ENCODE results near the gene SPEM3.
A peak's percentile ranks its signal among the peaks of the same experiment; 100 is the strongest.

The SPEM3 gene

DNA sequence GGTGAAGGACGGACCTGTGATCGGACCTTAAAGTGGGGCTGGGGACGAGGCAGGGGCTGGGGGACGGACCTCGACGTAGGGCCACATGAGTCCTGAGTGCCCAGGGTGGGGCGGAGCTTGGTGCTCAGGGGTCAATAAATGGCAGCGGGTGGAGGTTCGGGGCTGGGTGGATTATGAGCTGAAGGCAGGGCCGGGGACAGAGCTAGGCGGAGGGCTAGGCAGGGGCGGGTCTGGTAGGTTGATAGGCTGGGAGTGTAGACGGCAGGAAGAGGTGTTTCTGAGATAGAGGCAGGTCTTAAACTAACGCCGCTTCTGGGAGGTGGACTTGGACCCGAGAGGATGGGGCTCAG, 16.9 kb downstream of the SPEM3 start:
- Histone ChIP-seq H3K9ac (ENCODE audit: low read depth, low read length) (no peak overlapping the region), H3K9me3 (ENCODE audit: control insufficient read depth, insufficient read depth, low read length) (no peaks in the 10 kb centered on the region), H3K4me1 (ENCODE audit: control insufficient read depth, insufficient read depth, low read length) (peaks cover 15% of the 10 kb centered on the region), H3K27me3 (ENCODE audit: control insufficient read depth, insufficient read depth, low read length) (no peaks in the 10 kb centered on the region), H3K27ac (ENCODE audit: low read depth, low read length) (peak overlapping the region; percentile 76), H3K4me3 (ENCODE audit: low read depth, low read length) (peak overlapping the region; percentile 68), H3K36me3 (ENCODE audit: control insufficient read depth, insufficient read depth, low read length) (no peaks in the 10 kb centered on the region)

GRCh38 chr17:7448461-7448860, 19.8 kb downstream of the SPEM3 start:
- no peak overlapping the region for H3K4me3 ChIP-seq (ENCODE audit: low read depth, low read length)
- H3K36me3 ChIP-seq (ENCODE audit: control insufficient read depth, insufficient read depth, low read length): no peaks in the 10 kb centered on the region
- no peak overlapping the region for H3K9ac ChIP-seq (ENCODE audit: low read depth, low read length)
- no peaks in the 10 kb centered on the region for H3K9me3 ChIP-seq (ENCODE audit: control insufficient read depth, insufficient read depth, low read length)
- H3K4me1 ChIP-seq (ENCODE audit: control insufficient read depth, insufficient read depth, low read length): peaks cover 8% of the 10 kb centered on the region
- no peak overlapping the region for H3K27ac ChIP-seq (ENCODE audit: low read depth, low read length)
- H3K27me3 ChIP-seq (ENCODE audit: control insufficient read depth, insufficient read depth, low read length): no peaks in the 10 kb centered on the region

- no peaks in the 10 kb centered on the region for H3K9me3 ChIP-seq (ENCODE audit: control insufficient read depth, insufficient read depth, low read length)
- H3K4me3 ChIP-seq (ENCODE audit: low read depth, low read length): no peak overlapping the region
- peaks cover 9% of the 10 kb centered on the region for H3K36me3 ChIP-seq (ENCODE audit: control insufficient read depth, insufficient read depth, low read length)
- H3K9ac ChIP-seq (ENCODE audit: low read depth, low read length): no peak overlapping the region
- no peak overlapping the region for H3K27ac ChIP-seq (ENCODE audit: low read depth, low read length)
- H3K27me3 ChIP-seq (ENCODE audit: control insufficient read depth, insufficient read depth, low read length): no peaks in the 10 kb centered on the region
- peaks cover 12% of the 10 kb centered on the region; the same call in 1 of the 2 replicates for H3K4me1 ChIP-seq (ENCODE audit: control insufficient read depth, insufficient read depth, low read length)
Observed at GRCh38 chr17:7459961-7460545, 31.4 kb downstream of the SPEM3 start.

DNA sequence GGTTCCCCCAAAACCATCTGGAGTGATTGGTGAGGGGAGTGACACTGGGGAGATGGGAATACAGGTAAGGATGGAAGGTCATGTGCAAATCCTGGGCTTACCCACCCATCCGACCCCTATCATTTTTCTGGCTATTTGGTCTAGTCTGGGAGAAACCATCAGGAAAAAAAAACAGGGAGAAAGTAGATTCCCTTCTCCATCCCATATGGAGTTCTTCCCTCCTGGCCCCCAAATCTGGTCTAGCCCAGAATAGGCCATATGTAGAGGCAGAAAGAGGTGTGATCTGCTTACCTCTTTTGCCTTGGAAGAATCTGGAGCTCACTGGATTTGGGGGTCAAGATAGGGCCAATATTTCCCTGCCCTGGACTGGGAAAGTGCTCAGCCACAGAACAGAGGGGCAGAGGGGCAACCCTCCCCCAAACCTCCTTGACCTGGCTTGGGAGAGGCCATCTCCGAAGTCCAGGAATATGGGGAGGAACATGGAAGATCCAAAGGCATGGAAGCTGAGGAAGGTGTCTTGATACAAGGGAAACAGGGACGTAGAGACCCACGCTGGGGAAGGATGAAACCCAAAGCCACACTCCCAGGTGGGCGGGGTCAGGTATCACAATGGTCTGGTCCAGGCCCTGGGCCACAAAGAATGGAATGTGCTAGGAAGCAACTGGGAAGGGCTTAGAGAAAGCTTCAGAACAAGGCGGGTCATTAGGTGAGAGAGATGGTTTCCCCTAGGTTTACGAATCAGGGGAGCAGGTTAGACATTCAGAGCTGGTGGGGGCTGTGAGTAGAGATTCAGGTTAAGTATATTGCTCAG, 32.4 kb downstream of the SPEM3 start:
- Histone ChIP-seq H3K36me3 (ENCODE audit: control insufficient read depth, insufficient read depth, low read length) (peaks cover 9% of the 10 kb centered on the region), H3K9ac (ENCODE audit: low read depth, low read length) (no peak overlapping the region), H3K27ac (ENCODE audit: low read depth, low read length) (no peak overlapping the region), H3K27me3 (ENCODE audit: control insufficient read depth, insufficient read depth, low read length) (no peaks in the 10 kb centered on the region), H3K4me3 (ENCODE audit: low read depth, low read length) (no peak overlapping the region), H3K9me3 (ENCODE audit: control insufficient read depth, insufficient read depth, low read length) (no peaks in the 10 kb centered on the region), H3K4me1 (ENCODE audit: control insufficient read depth, insufficient read depth, low read length) (peaks cover 9% of the 10 kb centered on the region; the same call in 1 of the 2 replicates)

GRCh38 chr17:7462474-7463371, 34.1 kb downstream of the SPEM3 start:
- Histone ChIP-seq H3K9ac (ENCODE audit: low read depth, low read length) (no peak overlapping the region), H3K4me1 (ENCODE audit: control insufficient read depth, insufficient read depth, low read length) (peaks cover 9% of the 10 kb centered on the region; the same call in 1 of the 2 replicates), H3K27me3 (ENCODE audit: control insufficient read depth, insufficient read depth, low read length) (no peaks in the 10 kb centered on the region), H3K27ac (ENCODE audit: low read depth, low read length) (no peak overlapping the region), H3K4me3 (ENCODE audit: low read depth, low read length) (no peak overlapping the region), H3K9me3 (ENCODE audit: control insufficient read depth, insufficient read depth, low read length) (no peaks in the 10 kb centered on the region), H3K36me3 (ENCODE audit: control insufficient read depth, insufficient read depth, low read length) (peaks cover 14% of the 10 kb centered on the region)

- H3K9me3 ChIP-seq (ENCODE audit: control insufficient read depth, insufficient read depth, low read length): no peaks in the 10 kb centered on the region
Observed at GRCh38 chr17:7463372-7463846, 34.8 kb downstream of the SPEM3 start.

DNA sequence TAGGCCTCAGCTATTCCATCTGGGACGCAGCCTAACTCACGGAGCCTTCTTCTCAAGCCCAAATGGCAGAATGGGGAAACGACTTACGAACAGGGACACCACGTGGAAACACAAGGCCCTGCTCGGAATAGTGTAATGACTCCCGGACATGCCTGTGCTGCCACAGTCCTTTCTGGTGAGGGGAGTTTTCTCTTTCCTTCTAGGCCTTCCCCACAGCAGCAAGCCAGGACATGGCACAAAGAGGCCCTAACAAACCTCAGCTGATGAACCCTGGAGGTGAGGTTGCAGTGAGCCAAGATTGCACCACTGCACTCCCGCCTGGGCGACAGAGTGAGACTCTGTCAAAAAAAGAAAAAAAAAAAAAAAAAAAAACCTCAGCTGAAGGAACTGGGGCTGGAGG, 35.4 kb downstream of the SPEM3 start:
- H3K9ac ChIP-seq (ENCODE audit: low read depth, low read length): no peak overlapping the region
- no peaks in the 10 kb centered on the region for H3K27me3 ChIP-seq (ENCODE audit: control insufficient read depth, insufficient read depth, low read length)
- H3K36me3 ChIP-seq (ENCODE audit: control insufficient read depth, insufficient read depth, low read length): peaks cover 14% of the 10 kb centered on the region
- no peak overlapping the region for H3K4me3 ChIP-seq (ENCODE audit: low read depth, low read length)
- H3K4me1 ChIP-seq (ENCODE audit: control insufficient read depth, insufficient read depth, low read length): peaks cover 9% of the 10 kb centered on the region; the same call in 1 of the 2 replicates
- no peaks in the 10 kb centered on the region for H3K9me3 ChIP-seq (ENCODE audit: control insufficient read depth, insufficient read depth, low read length)
- H3K27ac ChIP-seq (ENCODE audit: low read depth, low read length): no peak overlapping the region

More at GRCh38 chr17:7463372-7463846, 34.8 kb downstream of the SPEM3 start:
- Histone ChIP-seq H3K27ac (ENCODE audit: low read depth, low read length) (no peak overlapping the region), H3K36me3 (ENCODE audit: control insufficient read depth, insufficient read depth, low read length) (peaks cover 14% of the 10 kb centered on the region), H3K4me1 (ENCODE audit: control insufficient read depth, insufficient read depth, low read length) (peaks cover 9% of the 10 kb centered on the region; the same call in 1 of the 2 replicates), H3K27me3 (ENCODE audit: control insufficient read depth, insufficient read depth, low read length) (no peaks in the 10 kb centered on the region), H3K9ac (ENCODE audit: low read depth, low read length) (no peak overlapping the region), H3K4me3 (ENCODE audit: low read depth, low read length) (no peak overlapping the region)

- Histone ChIP-seq H3K4me1 (ENCODE audit: control insufficient read depth, insufficient read depth, low read length) (peaks cover 9% of the 10 kb centered on the region; the same call in 1 of the 2 replicates), H3K27me3 (ENCODE audit: control insufficient read depth, insufficient read depth, low read length) (no peaks in the 10 kb centered on the region), H3K9ac (ENCODE audit: low read depth, low read length) (no peak overlapping the region), H3K36me3 (ENCODE audit: control insufficient read depth, insufficient read depth, low read length) (peaks cover 14% of the 10 kb centered on the region), H3K4me3 (ENCODE audit: low read depth, low read length) (no peak overlapping the region), H3K27ac (ENCODE audit: low read depth, low read length) (no peak overlapping the region), H3K9me3 (ENCODE audit: control insufficient read depth, insufficient read depth, low read length) (no peaks in the 10 kb centered on the region)
Observed at GRCh38 chr17:7465597-7466275, 37.1 kb downstream of the SPEM3 start.

GRCh38 chr17:7466318-7466638, 37.6 kb downstream of the SPEM3 start:
- no peak overlapping the region for H3K9ac ChIP-seq (ENCODE audit: low read depth, low read length)
- H3K4me1 ChIP-seq (ENCODE audit: control insufficient read depth, insufficient read depth, low read length): peaks cover 6% of the 10 kb centered on the region; the same call in 1 of the 2 replicates
- no peak overlapping the region for H3K27ac ChIP-seq (ENCODE audit: low read depth, low read length)
- no peaks in the 10 kb centered on the region for H3K9me3 ChIP-seq (ENCODE audit: control insufficient read depth, insufficient read depth, low read length)
- no peaks in the 10 kb centered on the region for H3K27me3 ChIP-seq (ENCODE audit: control insufficient read depth, insufficient read depth, low read length)
- no peak overlapping the region for H3K4me3 ChIP-seq (ENCODE audit: low read depth, low read length)
- H3K36me3 ChIP-seq (ENCODE audit: control insufficient read depth, insufficient read depth, low read length): peaks cover 14% of the 10 kb centered on the region

- Histone ChIP-seq H3K27me3 (ENCODE audit: control insufficient read depth, insufficient read depth, low read length) (no peaks in the 10 kb centered on the region), H3K4me1 (ENCODE audit: control insufficient read depth, insufficient read depth, low read length) (0 out of 2 replicates have a peak, but pooled peaks cover under 1% of the 10 kb centered on the region), H3K27ac (ENCODE audit: low read depth, low read length) (no peak overlapping the region), H3K4me3 (ENCODE audit: low read depth, low read length) (no peak overlapping the region), H3K9ac (ENCODE audit: low read depth, low read length) (no peak overlapping the region), H3K9me3 (ENCODE audit: control insufficient read depth, insufficient read depth, low read length) (no peaks in the 10 kb centered on the region), H3K36me3 (ENCODE audit: control insufficient read depth, insufficient read depth, low read length) (peaks cover 14% of the 10 kb centered on the region)
Observed at GRCh38 chr17:7466639-7467341, 38.1 kb downstream of the SPEM3 start.
